Measurements from ENCODE around the gene IKZF2.

Gene IKZF2

GRCh38 chr2:213185147-213185822, 33.9 kb upstream of the IKZF2 start:
- H3K4me3 ChIP-seq (ENCODE audit: low read depth, low read length), result no peak overlapping the region
- TF ChIP-seq, protein P1, sequence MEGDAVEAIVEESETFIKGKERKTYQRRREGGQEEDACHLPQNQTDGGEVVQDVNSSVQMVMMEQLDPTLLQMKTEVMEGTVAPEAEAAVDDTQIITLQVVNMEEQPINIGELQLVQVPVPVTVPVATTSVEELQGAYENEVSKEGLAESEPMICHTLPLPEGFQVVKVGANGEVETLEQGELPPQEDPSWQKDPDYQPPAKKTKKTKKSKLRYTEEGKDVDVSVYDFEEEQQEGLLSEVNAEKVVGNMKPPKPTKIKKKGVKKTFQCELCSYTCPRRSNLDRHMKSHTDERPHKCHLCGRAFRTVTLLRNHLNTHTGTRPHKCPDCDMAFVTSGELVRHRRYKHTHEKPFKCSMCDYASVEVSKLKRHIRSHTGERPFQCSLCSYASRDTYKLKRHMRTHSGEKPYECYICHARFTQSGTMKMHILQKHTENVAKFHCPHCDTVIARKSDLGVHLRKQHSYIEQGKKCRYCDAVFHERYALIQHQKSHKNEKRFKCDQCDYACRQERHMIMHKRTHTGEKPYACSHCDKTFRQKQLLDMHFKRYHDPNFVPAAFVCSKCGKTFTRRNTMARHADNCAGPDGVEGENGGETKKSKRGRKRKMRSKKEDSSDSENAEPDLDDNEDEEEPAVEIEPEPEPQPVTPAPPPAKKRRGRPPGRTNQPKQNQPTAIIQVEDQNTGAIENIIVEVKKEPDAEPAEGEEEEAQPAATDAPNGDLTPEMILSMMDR (IDR thresholded peaks at IDR 0.05; ENCODE audit: low read depth, low read length), result no peak
- in situ Hi-C loops (cut with HindIII; ENCODE audit: low sequenced_read_pairs), result no loop called here

DNA sequence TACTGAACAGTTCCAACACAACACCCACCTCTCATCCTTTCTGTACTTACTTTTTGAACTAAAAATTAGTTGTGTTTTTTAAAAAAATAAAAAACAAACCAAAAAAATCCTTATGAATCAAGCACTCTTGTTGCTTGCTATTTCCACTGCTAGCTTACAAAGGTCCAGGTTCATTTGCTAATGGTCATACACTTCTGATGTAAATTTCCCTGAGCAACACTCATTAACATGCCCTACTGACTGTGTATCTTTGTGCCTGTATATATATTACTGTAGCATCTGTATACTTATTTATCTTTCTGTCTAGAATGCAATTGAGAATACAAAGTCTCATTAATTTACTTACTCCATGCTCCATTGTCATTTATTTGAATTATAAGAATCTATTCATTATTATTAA, 30.3 kb upstream of the IKZF2 start:
- in situ Hi-C loops (cut with HindIII; ENCODE audit: low sequenced_read_pairs), result no loop called here
- no peak overlapping the region for H3K4me3 ChIP-seq (ENCODE audit: low read depth, low read length)
- TF ChIP-seq, protein P1 (IDR thresholded peaks at IDR 0.05; ENCODE audit: low read depth, low read length), result no peak

More at GRCh38 chr2:213185147-213185822, 33.9 kb upstream of the IKZF2 start:
- DNase-seq (ENCODE audit: low read depth, low spot score), result no peak

DNA sequence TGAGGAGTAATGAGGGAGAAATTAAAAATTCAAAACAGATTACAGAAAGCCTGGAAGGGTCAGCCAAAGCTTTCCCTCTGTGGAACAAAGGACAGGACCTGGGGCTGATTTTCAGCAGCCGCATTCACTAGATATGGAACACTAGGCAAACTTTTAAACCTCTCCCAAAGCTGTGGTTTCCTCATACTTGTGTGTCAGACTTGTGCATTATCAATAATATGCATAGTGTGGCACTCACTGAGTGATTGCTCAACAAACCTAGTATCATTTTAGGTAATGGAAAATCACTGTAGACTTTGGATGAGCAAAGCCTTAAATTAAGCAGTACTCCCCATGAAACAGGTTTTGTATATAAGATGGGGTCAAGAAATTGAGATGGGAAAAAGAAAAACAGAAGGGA, 26.3 kb upstream of the IKZF2 start:
- H3K4me3 ChIP-seq (ENCODE audit: low read depth, low read length), result no peak overlapping the region
- in situ Hi-C loops (cut with HindIII; ENCODE audit: low sequenced_read_pairs), result no loop called here
- no peak for DNase-seq (ENCODE audit: low read depth, low spot score)
- TF ChIP-seq, protein P1 (IDR thresholded peaks at IDR 0.05; ENCODE audit: low read depth, low read length), result no peak

More for the DNA sequence above, 30.3 kb upstream of the IKZF2 start:
- no peak for DNase-seq (ENCODE audit: low read depth, low spot score)

DNA sequence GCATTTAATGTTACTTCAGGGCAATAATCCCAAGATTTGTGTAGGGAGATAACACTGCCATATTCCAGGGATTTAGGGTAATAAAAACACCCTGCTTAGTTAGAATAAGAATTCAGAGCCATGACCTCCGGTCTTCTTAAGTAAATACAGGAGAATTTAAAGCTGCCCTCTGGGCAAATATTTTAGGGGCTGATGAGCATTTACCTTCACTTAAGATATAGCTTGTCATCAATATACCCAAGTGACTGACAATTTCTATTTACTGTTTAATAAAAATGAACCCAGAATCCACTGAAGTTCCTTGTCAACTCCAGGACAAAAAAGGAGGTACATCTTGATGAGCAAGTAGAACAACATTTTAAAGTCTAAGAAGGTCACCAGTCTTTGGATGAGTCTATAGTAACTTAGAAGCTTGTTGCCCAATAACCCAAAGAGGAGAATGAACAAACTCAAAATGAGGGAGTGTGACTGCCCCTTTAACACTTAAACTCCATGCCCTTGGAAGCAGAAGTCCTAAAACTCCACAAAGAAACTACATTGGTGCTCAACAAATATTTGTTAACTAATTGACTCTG, 24.3 kb upstream of the IKZF2 start:
- TF ChIP-seq, protein P1 (IDR thresholded peaks at IDR 0.05; ENCODE audit: low read depth, low read length), result no peak
- no peak overlapping the region for H3K4me3 ChIP-seq (ENCODE audit: low read depth, low read length)
- in situ Hi-C loops (cut with HindIII; ENCODE audit: low sequenced_read_pairs), result no loop called here
- no peak for DNase-seq (ENCODE audit: low read depth, low spot score)

- no peak overlapping the region for H3K4me3 ChIP-seq (ENCODE audit: low read depth, low read length)
- TF ChIP-seq, protein P1 (IDR thresholded peaks at IDR 0.05; ENCODE audit: low read depth, low read length), result no peak
- in situ Hi-C loops (cut with HindIII; ENCODE audit: low sequenced_read_pairs), result no loop called here
- no peak for DNase-seq (ENCODE audit: low read depth, low spot score)
These were observed 21.2 kb upstream of the IKZF2 start for GRCh38 chr2:213172641-213173040.

DNA sequence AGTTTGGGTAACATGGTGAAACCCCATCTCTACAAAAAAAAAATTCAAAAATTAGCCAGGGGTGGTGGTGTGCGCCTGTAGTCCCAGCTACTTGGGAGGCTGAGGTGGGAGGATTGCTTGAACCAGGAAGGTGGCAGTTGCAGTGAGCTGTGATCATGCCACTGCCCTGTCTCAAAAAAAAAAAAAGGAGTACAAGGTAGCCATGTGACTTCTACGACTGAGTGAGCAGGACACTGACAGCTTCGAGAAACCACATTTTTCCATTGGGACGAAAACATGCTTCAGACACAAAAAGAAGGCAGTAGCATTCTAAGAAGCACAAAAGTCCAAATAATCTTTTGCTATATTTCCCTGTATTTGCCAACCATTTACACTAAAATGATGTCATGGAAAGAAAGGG, 19.7 kb upstream of the IKZF2 start:
- no peak overlapping the region for H3K4me3 ChIP-seq (ENCODE audit: low read depth, low read length)
- TF ChIP-seq, protein P1 (IDR thresholded peaks at IDR 0.05; ENCODE audit: low read depth, low read length), result no peak
- in situ Hi-C loops (cut with HindIII; ENCODE audit: low sequenced_read_pairs), result no loop called here
- no peak for DNase-seq (ENCODE audit: low read depth, low spot score)

Data from astrocyte of the spinal cord (primary cell).